Keratinocyte (primary cell): Measurements from ENCODE around the gene RBM15.

Experiments used
- CTCF ChIP-seq, 3 experiments: IDR thresholded peaks in 1 of 3; conservative IDR thresholded peaks in 1 of 3; optimal IDR thresholded peaks in 1 of 3; 2 replicates in 2 of 3; 3 replicates in 1 of 3; pipeline versions ENCODE3 to v1.5.1; 2011; ENCODE audit warnings: low read length in 3 of 3, mild to moderate bottlenecking in 3 of 3, moderate library complexity in 2 of 3, control low read depth in 1 of 3, inconsistent platforms in 1 of 3; ENCODE audit not compliant: insufficient read depth in 2 of 3; ENCODE audit errors: extremely low read depth in 1 of 3
- EZH2 ChIP-seq: IDR thresholded peaks from one replicate; pipeline ENCODE4 v1.6.1; 2012; ENCODE audit warnings: inconsistent platforms, mild to moderate bottlenecking, low read length, moderate library complexity

GRCh38 chr1:110393691-110394492, 54.7 kb downstream of the RBM15 start:
- no peak for TF ChIP-seq CTCF (optimal IDR thresholded peaks at IDR 0.05 in 1 of 3, IDR thresholded peaks at IDR 0.05 in 1 of 3, conservative IDR thresholded peaks at IDR 0.05 in 1 of 3; ENCODE audit: extremely low read depth in 1 of 3, insufficient read depth in 2 of 3, low read length in 3 of 3)
- TF ChIP-seq EZH2, result no peak
